OCI-LY1 (cell line): ENCODE data around the gene SH2D6.

Experiments
- H2AFZ ChIP-seq: fragments of 200-600 bp; sonication (generic), shearing (Covaris generic); 2 replicates; pipeline ENCODE4 v1.6.0; 2014; ENCODE audit warnings: antibody characterized with exemption, mild to moderate bottlenecking, low read length
- H3F3A ChIP-seq: fragments of 200-600 bp; sonication (generic), shearing (Covaris generic); 2 replicates; pipeline ENCODE4 v1.6.0; 2014; ENCODE audit warnings: mild to moderate bottlenecking, antibody characterized with exemption, low read length, moderate library complexity; ENCODE audit not compliant: insufficient read depth
- H3K27ac ChIP-seq: fragments of 200-600 bp; sonication (generic); 2 replicates; pipeline ENCODE4 v1.5.1; 2014; ENCODE audit warnings: low read length, mixed run types, mild to moderate bottlenecking, low read depth; ENCODE audit not compliant: poor library complexity, severe bottlenecking
- H3K27me3 ChIP-seq: fragments of 200-600 bp; sonication (generic); 2 replicates; pipeline ENCODE4 v1.6.0; 2014; ENCODE audit warnings: antibody characterized with exemption, mild to moderate bottlenecking, low read length, moderate library complexity; ENCODE audit not compliant: insufficient read depth
- H3K36me3 ChIP-seq: fragments of 200-600 bp; sonication (generic); 2 replicates; pipeline ENCODE4 v1.6.1; 2014; ENCODE audit warnings: mild to moderate bottlenecking, antibody characterized with exemption, low read length, moderate library complexity, mixed read lengths; ENCODE audit not compliant: insufficient read depth
- H3K4me1 ChIP-seq: fragments of 200-600 bp; sonication (generic); 2 replicates; pipeline ENCODE4 v1.5.1; 2014; ENCODE audit warnings: mild to moderate bottlenecking, low read length, moderate library complexity; ENCODE audit not compliant: insufficient read depth, severe bottlenecking
- H3K4me2 ChIP-seq: fragments of 200-600 bp; sonication (generic), shearing (Covaris generic); 2 replicates; pipeline ENCODE4 v1.6.1; 2014; ENCODE audit warnings: low read length
- H3K4me3 ChIP-seq: fragments of 200-600 bp; sonication (generic); 2 replicates; pipeline ENCODE4 v1.5.1; 2014; ENCODE audit warnings: low read length, low read depth, mild to moderate bottlenecking, mixed read lengths; ENCODE audit not compliant: poor library complexity, severe bottlenecking
- H3K79me2 ChIP-seq: fragments of 200-600 bp; shearing (Covaris generic); 2 replicates; pipeline ENCODE4 v1.6.1; 2016; ENCODE audit warnings: mixed run types, low read length, mixed read lengths; ENCODE audit not compliant: insufficient read depth
- H3K9ac ChIP-seq: fragments of 200-600 bp; sonication (generic), shearing (Covaris generic); 2 replicates; pipeline ENCODE4 v1.6.1; 2014; ENCODE audit warnings: mild to moderate bottlenecking, low read length, mixed read lengths
- H3K9me2 ChIP-seq: fragments of 200-600 bp; sonication (generic), shearing (Covaris generic); 2 replicates; pipeline ENCODE4 v1.6.1; 2014; ENCODE audit warnings: low read depth, mild to moderate bottlenecking, low read length, mixed read lengths
- H3K9me3 ChIP-seq: fragments of 200-600 bp; shearing (Covaris generic); 2 replicates; pipeline ENCODE4 v1.6.1; 2014; ENCODE audit warnings: low read length, mixed read lengths
- H4K20me1 ChIP-seq: fragments of 200-600 bp; sonication (generic), shearing (Covaris generic); 2 replicates; pipeline ENCODE4 v1.6.0; 2016; ENCODE audit warnings: mild to moderate bottlenecking, low read length; ENCODE audit not compliant: insufficient read depth
- EZH2 ChIP-seq: fragments of 200-600 bp; sonication (generic), shearing (Covaris generic); IDR thresholded peaks from 2 replicates; pipeline ENCODE4 v1.8.0; 2017; ENCODE audit warnings: borderline replicate concordance, mixed run types, mild to moderate bottlenecking, antibody characterized with exemption, low read length, moderate library complexity, mixed read lengths
- TF ChIP-seq, protein P1 (sequence below): fragments of 200-600 bp; sonication (generic), shearing (Covaris generic); IDR thresholded peaks from 2 replicates; pipeline ENCODE4 v1.5.1; 2017; ENCODE audit warnings: mild to moderate bottlenecking, antibody characterized with exemption, low read length, moderate library complexity, mixed read lengths

The SH2D6 gene

GRCh38 chr2:85446296-85447221 is 28.0 kb downstream of the SH2D6 start:
- TF ChIP-seq, protein P1, sequence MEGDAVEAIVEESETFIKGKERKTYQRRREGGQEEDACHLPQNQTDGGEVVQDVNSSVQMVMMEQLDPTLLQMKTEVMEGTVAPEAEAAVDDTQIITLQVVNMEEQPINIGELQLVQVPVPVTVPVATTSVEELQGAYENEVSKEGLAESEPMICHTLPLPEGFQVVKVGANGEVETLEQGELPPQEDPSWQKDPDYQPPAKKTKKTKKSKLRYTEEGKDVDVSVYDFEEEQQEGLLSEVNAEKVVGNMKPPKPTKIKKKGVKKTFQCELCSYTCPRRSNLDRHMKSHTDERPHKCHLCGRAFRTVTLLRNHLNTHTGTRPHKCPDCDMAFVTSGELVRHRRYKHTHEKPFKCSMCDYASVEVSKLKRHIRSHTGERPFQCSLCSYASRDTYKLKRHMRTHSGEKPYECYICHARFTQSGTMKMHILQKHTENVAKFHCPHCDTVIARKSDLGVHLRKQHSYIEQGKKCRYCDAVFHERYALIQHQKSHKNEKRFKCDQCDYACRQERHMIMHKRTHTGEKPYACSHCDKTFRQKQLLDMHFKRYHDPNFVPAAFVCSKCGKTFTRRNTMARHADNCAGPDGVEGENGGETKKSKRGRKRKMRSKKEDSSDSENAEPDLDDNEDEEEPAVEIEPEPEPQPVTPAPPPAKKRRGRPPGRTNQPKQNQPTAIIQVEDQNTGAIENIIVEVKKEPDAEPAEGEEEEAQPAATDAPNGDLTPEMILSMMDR, result no peak
- no peak for TF ChIP-seq EZH2
- Histone ChIP-seq H3K9me3 (no peaks in the 10 kb centered on the region), H2AFZ (no peak overlapping the region), H3K79me2 (no peaks in the 10 kb centered on the region), H3K27me3 (no peaks in the 10 kb centered on the region), H3F3A (no peaks in the 10 kb centered on the region), H3K4me1 (no peaks in the 10 kb centered on the region), H3K4me3 (no peak overlapping the region), H3K36me3 (no peaks in the 10 kb centered on the region), H3K4me2 (no peak overlapping the region), H3K27ac (no peak overlapping the region), H4K20me1 (no peaks in the 10 kb centered on the region), H3K9ac (no peak overlapping the region), H3K9me2 (no peaks in the 10 kb centered on the region)

DNA sequence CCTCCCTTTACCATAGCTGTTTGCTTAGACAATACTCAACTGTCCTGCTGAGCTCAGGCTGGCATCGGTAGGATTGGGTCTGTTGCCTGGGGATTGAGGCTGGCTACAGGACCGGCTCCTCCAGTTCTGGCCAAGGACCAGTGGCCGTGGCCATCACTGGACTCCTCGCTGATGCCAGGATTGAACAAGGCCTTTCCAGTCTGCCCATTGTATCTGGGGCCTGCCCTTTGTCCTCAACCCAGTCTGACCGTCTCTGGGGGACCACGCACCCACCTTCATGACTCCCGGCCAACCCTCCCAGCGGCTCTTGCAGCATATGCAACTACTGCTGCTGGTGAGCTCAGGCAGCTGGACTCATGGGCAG is 28.7 kb downstream of the SH2D6 start:
- Histone ChIP-seq H3K36me3 (no peaks in the 10 kb centered on the region), H3K27ac (no peak overlapping the region), H3K4me3 (no peak overlapping the region), H2AFZ (no peak overlapping the region), H3K4me2 (no peak overlapping the region), H3K9ac (no peak overlapping the region), H3K9me3 (no peaks in the 10 kb centered on the region), H3K4me1 (no peaks in the 10 kb centered on the region), H3K9me2 (no peaks in the 10 kb centered on the region), H3K79me2 (no peaks in the 10 kb centered on the region), H3K27me3 (no peaks in the 10 kb centered on the region), H3F3A (no peaks in the 10 kb centered on the region), H4K20me1 (no peaks in the 10 kb centered on the region)
- no peak for TF ChIP-seq EZH2
- TF ChIP-seq, protein P1, result no peak

DNA sequence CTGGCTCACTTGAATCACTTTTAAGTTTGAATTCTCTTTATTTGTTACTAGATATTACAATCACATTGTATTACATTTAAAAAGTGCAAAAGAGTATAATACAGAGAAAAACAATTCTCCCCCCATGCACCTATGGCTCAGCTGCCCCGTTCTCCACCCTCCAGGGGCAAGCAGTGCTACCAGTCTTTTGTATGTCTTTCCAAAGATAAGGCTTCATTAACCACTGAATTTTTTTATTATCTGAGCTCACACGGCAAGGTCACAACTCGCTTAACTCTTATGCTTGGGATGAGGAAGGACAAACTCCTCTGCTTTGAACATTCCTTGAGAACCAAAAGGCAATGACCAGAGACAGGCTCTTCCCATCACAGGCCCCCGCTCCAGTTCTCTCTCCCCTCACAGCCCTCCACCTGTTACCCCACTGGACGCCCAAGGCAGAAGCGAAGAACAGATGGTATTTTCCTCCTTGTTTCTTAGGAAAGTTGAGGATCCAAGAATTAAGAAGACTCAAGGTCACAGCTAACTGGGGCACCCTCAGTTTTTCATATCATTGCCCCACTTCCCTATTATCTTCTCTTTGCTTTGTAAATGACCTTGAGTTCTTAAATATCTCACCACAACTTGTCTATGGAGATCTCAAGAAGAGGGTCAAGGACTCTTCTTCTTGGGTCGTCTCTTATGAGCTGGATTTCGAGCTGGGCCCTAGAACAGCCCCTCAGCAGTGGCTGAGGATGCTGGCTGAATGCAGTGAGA is 30.1 kb downstream of the SH2D6 start:
- H3K4me3 ChIP-seq, result no peak overlapping the region
- no peaks in the 10 kb centered on the region for H3F3A ChIP-seq
- no peaks in the 10 kb centered on the region for H3K27me3 ChIP-seq
- H3K79me2 ChIP-seq, result no peaks in the 10 kb centered on the region
- H2AFZ ChIP-seq, result no peak overlapping the region
- no peak overlapping the region for H3K27ac ChIP-seq
- no peaks in the 10 kb centered on the region for H3K36me3 ChIP-seq
- no peaks in the 10 kb centered on the region for H3K4me1 ChIP-seq
- no peaks in the 10 kb centered on the region for H3K9me3 ChIP-seq
- H4K20me1 ChIP-seq, result no peaks in the 10 kb centered on the region
- H3K9me2 ChIP-seq, result no peaks in the 10 kb centered on the region
- no peak overlapping the region for H3K9ac ChIP-seq
- H3K4me2 ChIP-seq, result no peak overlapping the region
- TF ChIP-seq EZH2, result no peak
- TF ChIP-seq, protein P1, result no peak
